ENCODE measurements around the gene ARHGAP26. TPM values are rescaled to one million over a fixed set of nuclear protein-coding genes. Genes with fewer than 3 reads are reported as not detected.

Gene ARHGAP26
- total RNA-seq, 2 donors from 2014 or later: 31.8 to 39.5 TPM

GRCh38 chr5:143248822-143249579 is 478.8 kb downstream of the ARHGAP26 start:
- DNase-seq (ENCODE audit: low spot score): no peak
- intact Hi-C loops (cut with DNase I): no loop called here

DNA sequence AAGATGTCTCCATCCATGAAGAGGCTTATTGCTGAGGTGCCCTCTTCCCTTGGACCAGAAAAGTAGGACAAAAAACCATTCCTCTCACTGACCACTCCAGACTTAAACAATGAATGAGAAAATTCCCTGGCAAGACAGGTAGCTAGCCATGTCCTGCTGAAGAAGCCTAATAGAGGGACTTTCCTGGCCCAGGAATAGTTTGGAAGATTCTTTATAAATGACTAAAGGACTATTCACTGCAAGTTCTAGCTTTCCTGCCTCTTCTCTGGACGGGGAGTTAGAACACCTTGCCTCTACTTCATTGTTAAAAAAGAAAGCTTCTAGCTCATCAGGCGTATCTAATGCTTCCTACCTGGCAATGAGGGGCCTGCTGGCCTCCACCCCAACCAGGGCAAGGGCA is 479.7 kb downstream of the ARHGAP26 start:
- DNase-seq (ENCODE audit: low spot score): no peak
- intact Hi-C loops (cut with DNase I): no loop called here

- intact Hi-C loops (cut with DNase I): no loop called here
These were observed 481.0 kb downstream of the ARHGAP26 start for GRCh38 chr5:143251190-143251589.

DNA sequence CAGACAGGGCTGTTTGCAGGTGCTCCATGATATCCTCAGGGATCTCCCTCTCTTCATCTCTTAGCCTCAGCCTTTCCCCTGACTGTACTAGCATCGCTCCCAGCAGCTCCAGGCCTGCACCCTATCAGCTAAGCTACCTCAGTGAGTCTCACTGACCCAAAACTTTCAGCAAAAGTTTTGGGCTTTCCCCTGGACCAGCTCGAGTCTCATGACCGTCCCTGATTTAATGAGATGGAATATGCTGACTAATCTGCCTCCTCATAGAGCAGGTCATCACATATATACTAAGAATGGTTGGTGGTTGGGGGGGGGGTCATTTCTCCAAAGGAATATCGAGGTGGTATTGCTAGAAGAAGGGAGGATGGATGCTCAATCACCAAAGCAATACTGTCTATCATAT is 481.8 kb downstream of the ARHGAP26 start:
- DNase-seq (ENCODE audit: low spot score): no peak
- intact Hi-C loops (cut with DNase I): no loop called here

More at GRCh38 chr5:143251190-143251589, 481.0 kb downstream of the ARHGAP26 start:
- no peak for DNase-seq (ENCODE audit: low spot score)

DNA sequence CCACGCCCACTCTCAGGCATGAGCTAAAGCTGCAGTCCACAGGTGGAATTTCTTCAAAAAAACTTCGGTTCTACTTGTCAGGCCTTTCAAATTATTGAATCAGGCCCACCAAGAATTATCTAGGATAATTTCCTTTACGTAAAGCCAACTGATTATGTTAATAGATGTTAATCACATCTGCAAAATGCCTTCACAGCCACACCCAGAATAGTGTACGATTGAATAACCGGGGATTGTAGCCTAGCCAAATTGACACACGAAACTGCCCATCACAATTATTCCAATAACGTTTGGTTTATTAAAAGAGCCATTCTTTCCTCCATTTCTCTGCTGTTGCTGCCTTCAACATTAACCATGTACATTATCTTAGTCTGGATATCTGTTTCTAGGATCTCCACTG is 484.6 kb downstream of the ARHGAP26 start:
- intact Hi-C loops (cut with DNase I): no loop called here
- no peak for DNase-seq (ENCODE audit: low spot score)

DNA sequence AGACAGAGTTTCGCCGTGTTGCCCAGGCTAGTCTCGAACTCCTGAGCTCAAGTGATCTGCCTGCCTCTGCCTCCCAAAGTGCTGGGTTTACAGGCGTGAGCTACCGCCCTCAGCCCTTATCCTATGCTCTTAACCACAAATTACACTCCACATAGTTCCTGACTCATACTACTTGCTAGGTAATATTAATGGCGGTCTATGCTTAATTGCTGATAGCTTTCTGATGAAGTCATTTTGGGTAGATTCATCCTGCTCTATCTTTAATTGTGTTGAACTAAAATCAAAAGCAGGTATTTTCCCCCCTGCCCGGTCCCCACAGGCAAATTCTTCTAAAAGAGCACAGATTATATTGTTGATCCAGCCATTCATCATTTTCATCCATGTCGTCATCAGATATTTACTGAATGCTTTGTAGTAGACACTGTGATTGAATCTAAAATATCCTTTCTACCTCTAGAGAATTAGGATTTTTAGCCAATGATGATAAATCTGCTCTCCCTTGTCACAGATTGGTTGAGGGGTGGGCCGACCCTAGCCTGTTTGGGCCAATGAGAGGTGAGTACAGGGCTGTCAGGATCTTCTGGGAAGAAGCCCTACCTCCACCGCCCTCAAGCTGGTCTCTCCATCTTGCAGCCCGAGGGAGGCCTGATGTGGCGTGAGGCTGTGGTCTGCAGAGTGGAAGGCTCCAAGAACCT is 488.5 kb downstream of the ARHGAP26 start:
- intact Hi-C loops (cut with DNase I): no loop called here
- DNase-seq (ENCODE audit: low spot score): no peak

DNA sequence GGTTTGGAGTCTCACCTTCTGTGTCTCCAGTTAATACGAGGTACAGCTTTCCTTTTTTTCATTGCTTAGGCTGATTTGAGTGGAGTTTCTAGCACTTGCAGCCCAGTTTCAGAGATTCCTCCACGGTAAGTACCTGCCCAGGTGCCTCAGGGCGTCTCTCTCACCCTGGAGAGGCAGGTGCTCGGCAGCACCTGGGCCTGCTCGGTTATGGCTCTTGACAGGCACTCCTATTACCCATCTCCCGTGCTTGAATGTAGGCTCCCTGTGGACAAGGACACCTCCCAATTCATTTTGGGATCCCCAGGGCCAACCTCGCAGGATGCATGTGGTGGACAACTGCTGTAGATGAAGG is 489.1 kb downstream of the ARHGAP26 start:
- no peak for DNase-seq (ENCODE audit: low spot score)
- intact Hi-C loops (cut with DNase I): no loop called here

DNA sequence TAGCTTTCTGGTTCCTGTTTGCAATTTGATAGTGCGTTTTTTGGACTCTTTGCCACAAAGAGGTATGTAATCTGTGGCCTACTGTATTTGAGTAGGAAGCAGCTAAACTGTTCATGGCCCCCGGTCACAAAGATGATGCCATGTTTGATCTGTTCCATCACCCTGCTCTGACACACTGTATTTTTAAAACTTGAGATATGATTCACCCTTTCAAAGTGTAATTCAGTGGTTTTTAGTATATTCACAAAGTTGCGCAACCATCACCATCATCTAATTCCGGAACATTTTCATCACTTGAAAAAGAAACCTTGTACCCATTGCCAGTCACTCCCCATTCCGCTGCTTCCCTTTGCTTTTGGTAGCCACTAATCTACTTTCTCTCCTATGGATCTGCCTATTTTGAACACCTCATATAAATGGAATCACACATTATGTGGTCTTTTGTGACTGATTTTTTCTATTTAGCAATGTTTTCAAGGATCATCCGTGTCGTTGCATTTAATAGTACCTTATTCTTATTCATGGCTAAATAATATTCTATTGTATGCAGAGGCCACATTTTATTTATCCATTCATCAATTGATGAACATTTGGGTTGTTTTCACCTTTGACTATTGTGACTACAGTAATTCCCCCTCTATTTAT is 491.7 kb downstream of the ARHGAP26 start:
- intact Hi-C loops (cut with DNase I): no loop called here

GRCh38 chr5:143262393-143263174 is 492.4 kb downstream of the ARHGAP26 start:
- no peak for DNase-seq (ENCODE audit: low spot score)
- intact Hi-C loops (cut with DNase I): no loop called here

More for the DNA sequence above, 491.7 kb downstream of the ARHGAP26 start:
- no peak for DNase-seq (ENCODE audit: low spot score)

GRCh38 chr5:143263272-143263810 is 493.2 kb downstream of the ARHGAP26 start:
- DNase-seq (ENCODE audit: low spot score): no peak
- intact Hi-C loops (cut with DNase I): no loop called here

GRCh38 chr5:143265995-143266394 is 495.8 kb downstream of the ARHGAP26 start:
- intact Hi-C loops (cut with DNase I): no loop called here
- no peak for DNase-seq (ENCODE audit: low spot score)

- intact Hi-C loops (cut with DNase I): no loop called here
- DNase-seq (ENCODE audit: low spot score): no peak
These were observed 497.0 kb downstream of the ARHGAP26 start for GRCh38 chr5:143267186-143267585.

DNA sequence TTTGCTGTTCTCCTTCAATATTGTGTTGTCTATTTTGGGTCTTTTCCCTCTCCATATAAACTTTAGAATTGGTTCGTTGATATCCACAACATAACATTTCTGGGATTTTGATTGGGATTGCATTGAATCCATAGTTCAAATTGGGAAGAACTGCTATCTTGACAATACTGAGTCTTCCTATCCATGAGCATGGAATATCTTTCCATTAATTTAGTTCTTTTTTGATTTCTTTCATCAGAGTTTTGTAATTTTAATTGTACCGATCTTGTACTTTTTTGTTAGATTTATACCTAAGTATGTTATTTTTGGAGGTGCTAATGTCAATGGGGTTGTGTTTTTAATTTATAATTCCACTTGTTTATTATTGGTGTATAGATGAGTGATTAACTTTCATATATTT is 498.2 kb downstream of the ARHGAP26 start:
- no peak for DNase-seq (ENCODE audit: low spot score)
- intact Hi-C loops (cut with DNase I): no loop called here

DNA sequence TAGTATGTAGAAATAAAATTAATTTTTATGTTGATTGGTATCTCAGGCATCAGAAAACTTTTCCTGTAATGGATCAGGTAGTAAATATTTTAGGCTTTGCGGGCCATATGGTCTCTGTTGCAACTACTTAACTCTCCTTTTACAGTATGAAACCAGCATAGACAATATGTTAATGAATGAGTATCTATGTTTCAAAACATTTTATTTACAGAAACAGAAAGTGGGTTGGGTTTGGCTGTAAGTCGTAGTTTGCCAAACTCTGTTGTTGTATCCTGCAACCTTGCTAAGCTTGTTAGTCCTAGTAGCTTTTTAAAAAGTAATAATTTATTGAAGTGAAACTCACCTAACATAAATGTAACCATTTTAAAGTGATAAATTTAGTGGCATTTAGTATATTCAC is 501.3 kb downstream of the ARHGAP26 start:
- DNase-seq (ENCODE audit: low spot score): no peak
- intact Hi-C loops (cut with DNase I): no loop called here

GRCh38 chr5:143274952-143275351 is 504.8 kb downstream of the ARHGAP26 start:
- intact Hi-C loops (cut with DNase I): no loop called here
- no peak for DNase-seq (ENCODE audit: low spot score)

GRCh38 chr5:143275512-143276363 is 505.6 kb downstream of the ARHGAP26 start:
- intact Hi-C loops (cut with DNase I): no loop called here
- DNase-seq (ENCODE audit: low spot score): no peak

DNA sequence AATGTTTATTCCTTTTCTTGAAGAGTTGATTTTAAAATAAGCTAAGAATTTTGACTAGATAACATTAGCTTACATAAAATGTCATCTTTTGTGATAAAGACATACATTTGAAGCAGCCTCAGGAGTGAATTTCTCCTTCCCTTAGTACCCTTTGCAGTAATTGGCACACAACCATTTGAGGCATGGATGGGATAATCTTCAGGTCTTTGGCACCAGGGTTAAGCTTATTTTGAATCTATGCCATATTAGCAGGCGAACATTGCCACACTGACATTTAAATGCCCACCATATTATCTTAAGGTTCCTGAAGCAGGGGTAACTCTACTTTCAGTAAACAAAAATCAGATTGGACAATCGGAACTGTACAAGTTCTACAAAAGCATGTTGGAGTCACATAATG is 507.4 kb downstream of the ARHGAP26 start:
- DNase-seq (ENCODE audit: low spot score): no peak
- intact Hi-C loops (cut with DNase I): no loop called here

All from posterior vena cava (tissue), 2 donors.